Panc1 (cell line): Measurements from ENCODE around the gene ARHGEF37. TPM values are rescaled to one million over a fixed set of nuclear protein-coding genes. Genes with fewer than 3 reads are reported as not detected.
"Not testable (repeated sequence)": the region's sequence is repeated elsewhere in the genome, so short reads cannot be mapped to it uniquely, and the experiment has no call there.

ENCODE experiments used
- ATAC-seq: fragments of 200-7000 bp; cut with Tn5 transposase; 2 replicates; pipeline ENCODE4 v1.9.1; 2020; ENCODE audit warnings: mild to moderate bottlenecking, moderate library complexity
- BruUV-seq: library from RNA; stranded (reverse); fragments of 400-500 nt; replicated peaks from 2 replicates; lab custom pipeline; 2021; lab: Mats Ljungman, UMichigan
- CTCF ChIA-PET: fragments of 300-600 bp; sonication (Branson Sonifier 250); formaldehyde crosslinking; loops from one replicate; lab custom pipeline; 2022; ENCODE audit warnings: antibody characterized with exemption; lab: Charles Lee
- POLR2A ChIA-PET: fragments of 300-600 bp; sonication (Branson Sonifier 250); formaldehyde crosslinking; loops from one replicate; lab custom pipeline; 2022; ENCODE audit warnings: antibody characterized with exemption; lab: Charles Lee
- DNase-seq: peaks from one replicate; pipeline ENCODE4 v3.0.0-alpha.2; 2010; ENCODE audit warnings: low read depth, low spot score
- H3K27ac ChIP-seq: 2 replicates; pipeline ENCODE4 v1.5.1; 2011; ENCODE audit warnings: mild to moderate bottlenecking, low read length, inconsistent platforms
- H3K27me3 ChIP-seq: fragments of 200-500 bp; sonication (Bioruptor generic); 2 replicates; pipeline ENCODE4 v1.6.0; 2014; ENCODE audit warnings: low read length, inconsistent platforms; ENCODE audit not compliant: control insufficient read depth, insufficient read depth
- H3K36me3 ChIP-seq: fragments of 200-500 bp; sonication (Bioruptor generic); 2 replicates; pipeline ENCODE4 v1.5.1; 2014; ENCODE audit warnings: inconsistent platforms, mild to moderate bottlenecking, low read length, moderate library complexity; ENCODE audit not compliant: control insufficient read depth, insufficient read depth
- H3K4me1 ChIP-seq: 2 replicates; pipeline ENCODE4 v1.5.1; 2011; ENCODE audit warnings: inconsistent platforms, mild to moderate bottlenecking, low read length, moderate library complexity; ENCODE audit not compliant: control insufficient read depth, insufficient read depth
- H3K4me3 ChIP-seq, 2 experiments: 2 replicates each; pipeline ENCODE4 v1.5.1; 2011 to 2012; ENCODE audit warnings: low read depth in 2 of 2, low read length in 2 of 2, mild to moderate bottlenecking in 2 of 2, inconsistent platforms in 1 of 2, moderate library complexity in 1 of 2
- H3K9me3 ChIP-seq: fragments of 200-500 bp; sonication (Bioruptor generic); 2 replicates; pipeline ENCODE4 v1.5.1; 2014; ENCODE audit warnings: low read depth, mild to moderate bottlenecking, inconsistent platforms, low read length, moderate library complexity; ENCODE audit not compliant: control insufficient read depth, insufficient read depth
- CTCF ChIP-seq: fragments of 450-650 bp; IDR thresholded peaks from 2 replicates; pipeline ENCODE4 v1.5.1; 2017; ENCODE audit warnings: mild to moderate bottlenecking
- POLR2AphosphoS5 ChIP-seq: IDR thresholded peaks from 2 replicates; pipeline ENCODE4 v1.6.1; 2012; ENCODE audit warnings: mild to moderate bottlenecking, low read depth, low read length, moderate library complexity
- REST ChIP-seq, 2 experiments: IDR thresholded peaks; 2 replicates each; pipeline ENCODE4 v1.6.1; 2011 to 2012; ENCODE audit warnings: low read depth in 2 of 2, control low read depth in 1 of 2, low read length in 1 of 2, mild to moderate bottlenecking in 1 of 2, moderate library complexity in 1 of 2; ENCODE audit not compliant: insufficient read depth in 1 of 2
- SIN3A ChIP-seq: IDR thresholded peaks from 2 replicates; pipeline ENCODE4 v1.6.1; 2012; ENCODE audit warnings: low read depth, mild to moderate bottlenecking, low read length, moderate library complexity, borderline replicate concordance; ENCODE audit not compliant: insufficient read depth
- TCF7L2 ChIP-seq: IDR thresholded peaks from 2 replicates; pipeline ENCODE4 v1.6.1; 2011; ENCODE audit warnings: mild to moderate bottlenecking, low read depth, low read length, inconsistent platforms
- in situ Hi-C: cut with HindIII; loops from 2 replicates; pipeline ENCODE4 v1.10.0; 2016; ENCODE audit warnings: low sequenced_read_pairs, low pct_unique_long_range_greater_than_20kb
- intact Hi-C: fragments of 100-400 bp; cut with micrococcal nuclease; formaldehyde crosslinking; loops from one replicate; pipeline ENCODE4 v1.10.0; 2022; ENCODE audit not compliant: unreplicated experiment
- total RNA-seq: library from RNA; stranded (reverse); gene quantifications from one replicate; pipeline ENCODE4 v1.2.1, GENCODE V29; 2021; ENCODE audit not compliant: unreplicated experiment

The ARHGEF37 gene
- total RNA-seq, 1 experiment from 2014 or later, result 3.2 TPM

GRCh38 chr5:149667829-149668330 is 86.6 kb downstream of the ARHGEF37 start:
- CTCF ChIA-PET, result interaction anchor here (0.7 to 1.1 kb wide), 3 partner anchors 11 to 62 kb away, joined by 3 to 11 read pairs (median 6); partner anchors contain the start of gene PPARGC1B

GRCh38 chr5:149669273-149669672 is 88.0 kb downstream of the ARHGEF37 start:
- POLR2A ChIA-PET, DNase-seq, in situ Hi-C loops, H3K27me3 ChIP-seq, intact Hi-C loops, H3K9me3 ChIP-seq, H3K27ac ChIP-seq, ATAC-seq, H3K4me1 ChIP-seq, H3K4me3 ChIP-seq, H3K36me3 ChIP-seq, BruUV-seq: not testable (repeated sequence)
- CTCF ChIA-PET, result interaction anchor here (0.8 kb wide), 1 partner anchor 293 kb away, joined by 3 read pairs; no protein-coding TSS in a partner anchor

More at GRCh38 chr5:149667829-149668330, 86.6 kb downstream of the ARHGEF37 start:
- BruUV-seq, result no TSS peak
- Histone ChIP-seq H3K4me3 (no peak overlapping the region), H3K36me3 (no peaks in the 10 kb centered on the region), H3K4me1 (no peaks in the 10 kb centered on the region), H3K27me3 (no peaks in the 10 kb centered on the region), H3K27ac (no peak overlapping the region), H3K9me3 (peaks cover 8% of the 10 kb centered on the region; the same call in 1 of the 2 replicates)
- intact Hi-C loops (no loop called here), in situ Hi-C loops (no loop called here)
- ATAC-seq, result no peak
- POLR2A ChIA-PET, result no interaction called here
- TF ChIP-seq TCF7L2 (no peak), CTCF (peak; percentile 64)
- no peak for DNase-seq

- CTCF ChIA-PET, result no interaction called here
- no peak for DNase-seq
- peak; percentile 30; the same call in 1 of the 2 replicates for ATAC-seq
- BruUV-seq, result no TSS peak
- TF ChIP-seq SIN3A (no peak), TCF7L2 (no peak), CTCF (no peak), REST (IDR thresholded peaks at IDR 0.05; ENCODE audit: insufficient read depth in 1 of 2, low read depth in 2 of 2, low read length in 1 of 2) (no peak), POLR2AphosphoS5 (no peak)
- Histone ChIP-seq H3K9me3 (peaks cover 8% of the 10 kb centered on the region; the same call in 1 of the 2 replicates), H3K27me3 (no peaks in the 10 kb centered on the region), H3K36me3 (no peaks in the 10 kb centered on the region), H3K27ac (no peak overlapping the region), H3K4me1 (no peaks in the 10 kb centered on the region), H3K4me3 (no peak overlapping the region)
- intact Hi-C loops, result no loop called here
- POLR2A ChIA-PET, result no interaction called here
- in situ Hi-C loops, result no loop called here
These were observed 90.2 kb downstream of the ARHGEF37 start for GRCh38 chr5:149671544-149671943.
